CMK (cell line): ENCODE data around the gene ADGRL3.

Source experiments
- DNase-seq: peaks from one replicate; pipeline ENCODE4 v3.0.0-alpha.2; 2010; ENCODE audit warnings: low read depth

The ADGRL3 gene

DNA sequence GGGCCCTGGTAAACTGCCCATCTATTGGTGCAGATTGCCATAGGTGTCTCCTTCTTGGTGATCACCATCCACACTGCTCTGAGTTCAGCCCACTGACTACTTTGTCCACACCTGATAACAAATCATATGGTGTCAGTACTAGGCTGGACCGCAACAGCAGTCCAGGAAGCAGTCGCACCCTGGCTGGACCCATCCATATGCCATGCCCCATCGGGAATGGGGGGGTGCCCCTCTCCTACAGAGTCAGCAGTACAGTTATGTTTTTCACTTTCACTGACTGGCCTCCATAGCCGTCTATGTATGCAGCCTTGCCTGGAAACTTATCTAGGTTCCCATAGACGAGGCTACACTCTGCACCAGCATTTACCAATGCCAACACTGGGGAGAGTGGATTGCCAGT lies 226.1 kb downstream of the ADGRL3 start:
- no peak for DNase-seq

GRCh38 chr4:61427099-61427817 lies 227.1 kb downstream of the ADGRL3 start:
- DNase-seq, result no peak

DNA sequence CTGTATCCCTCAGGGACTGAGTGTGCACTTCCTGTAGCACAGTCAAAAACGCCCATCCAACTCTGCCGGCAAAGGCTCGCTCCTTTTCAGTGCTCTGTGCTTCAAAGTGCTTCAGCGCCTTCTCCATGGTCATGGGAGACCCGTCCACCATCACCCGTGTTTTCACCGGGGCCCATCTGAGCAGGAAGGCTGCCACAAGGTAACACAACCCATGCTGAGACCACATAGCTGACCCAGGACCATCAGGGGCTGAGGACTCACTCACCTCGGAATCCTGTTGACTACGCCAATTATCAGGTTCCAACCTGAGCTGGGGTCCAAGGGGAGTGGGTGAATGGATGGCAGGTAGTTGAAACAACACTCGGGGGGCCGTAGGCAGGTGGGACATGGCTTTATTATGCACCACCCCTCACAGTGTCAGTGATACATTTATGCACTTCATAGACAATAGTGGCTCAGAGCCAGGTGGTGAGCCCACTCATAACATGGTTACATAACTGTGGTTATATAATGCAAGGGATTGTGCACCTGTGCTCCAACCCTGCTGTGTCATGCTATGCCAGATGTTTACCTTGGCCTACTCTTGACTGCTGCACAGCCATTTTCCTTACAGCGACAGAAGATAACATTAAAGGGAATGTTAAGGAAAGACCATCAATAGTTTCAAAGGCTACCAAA lies 227.8 kb downstream of the ADGRL3 start:
- DNase-seq, result no peak

DNA sequence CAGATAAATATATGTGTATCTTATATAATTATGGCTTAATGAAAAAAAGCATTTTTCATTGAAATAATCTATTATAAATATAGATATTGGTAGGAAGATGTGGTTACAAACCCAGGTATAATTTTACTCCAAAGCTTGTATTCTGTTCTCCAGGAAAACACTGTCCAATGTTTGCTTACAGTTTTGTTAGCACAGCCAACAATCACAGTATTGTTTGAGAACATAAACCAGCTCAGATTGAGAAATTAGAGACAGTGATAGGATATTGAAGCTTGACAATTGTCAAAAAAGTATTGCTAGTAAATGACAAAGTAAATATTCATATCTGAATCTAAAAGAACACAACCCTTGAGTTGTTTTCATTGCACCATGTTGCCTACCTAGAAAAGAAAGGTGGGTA lies 228.8 kb downstream of the ADGRL3 start:
- DNase-seq, result no peak

DNA sequence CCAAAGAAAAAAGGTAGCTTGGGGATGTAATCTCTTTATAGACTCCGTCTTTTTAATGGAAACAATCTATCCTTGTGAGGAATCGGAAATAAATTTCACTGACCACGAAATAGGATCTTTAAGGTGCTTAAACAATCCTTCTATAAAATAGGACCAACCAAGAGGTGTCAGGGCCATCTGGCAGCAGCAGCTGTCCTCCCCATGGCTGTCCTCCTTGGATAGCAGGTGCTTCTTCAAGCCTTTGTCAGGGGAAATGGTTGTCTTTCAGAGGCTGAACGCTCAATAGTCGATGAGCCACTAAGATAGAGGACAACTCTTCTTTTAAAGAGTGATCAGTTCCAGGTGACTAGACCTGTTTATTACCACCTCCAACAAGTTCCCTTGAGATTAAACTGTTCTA lies 231.0 kb downstream of the ADGRL3 start:
- DNase-seq, result no peak

GRCh38 chr4:61437923-61438322 lies 237.8 kb downstream of the ADGRL3 start:
- DNase-seq, result no peak

GRCh38 chr4:61440321-61440720 lies 240.2 kb downstream of the ADGRL3 start:
- DNase-seq, result no peak

GRCh38 chr4:61442936-61443335 lies 242.8 kb downstream of the ADGRL3 start:
- DNase-seq, result no peak

DNA sequence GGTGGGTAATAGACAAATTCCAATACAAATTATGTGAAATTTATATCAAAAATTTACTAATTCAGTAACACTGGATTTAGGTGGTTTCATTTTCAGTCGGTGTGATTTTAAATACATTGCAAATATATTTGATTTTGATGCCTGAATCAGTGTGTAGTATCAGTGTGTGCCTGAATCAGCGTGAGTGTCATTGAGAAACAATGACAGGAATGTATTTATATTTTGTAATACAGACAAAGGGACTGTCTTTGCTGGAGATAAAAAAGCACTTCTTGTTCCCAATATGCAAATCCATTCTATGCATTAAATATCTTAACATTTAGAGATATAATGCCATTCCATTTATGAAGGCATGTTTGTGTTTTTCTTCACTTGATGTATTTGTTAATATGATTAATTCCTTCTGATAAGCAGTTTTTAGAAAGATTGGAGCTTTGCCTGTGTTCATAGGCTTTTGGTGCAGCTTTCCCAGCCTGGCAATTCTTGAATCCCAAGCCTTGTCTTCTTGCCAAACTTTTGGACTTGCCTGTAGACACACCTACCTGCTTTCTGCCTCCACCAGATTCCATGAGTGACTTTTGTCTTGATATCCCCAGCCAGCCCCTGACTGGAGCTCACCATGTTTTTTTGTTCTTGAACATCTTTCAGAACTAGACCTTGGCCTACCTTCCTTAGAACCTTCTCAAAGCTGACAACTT lies 243.8 kb downstream of the ADGRL3 start:
- DNase-seq, result no peak

GRCh38 chr4:61445374-61446063 lies 245.4 kb downstream of the ADGRL3 start:
- no peak for DNase-seq

DNA sequence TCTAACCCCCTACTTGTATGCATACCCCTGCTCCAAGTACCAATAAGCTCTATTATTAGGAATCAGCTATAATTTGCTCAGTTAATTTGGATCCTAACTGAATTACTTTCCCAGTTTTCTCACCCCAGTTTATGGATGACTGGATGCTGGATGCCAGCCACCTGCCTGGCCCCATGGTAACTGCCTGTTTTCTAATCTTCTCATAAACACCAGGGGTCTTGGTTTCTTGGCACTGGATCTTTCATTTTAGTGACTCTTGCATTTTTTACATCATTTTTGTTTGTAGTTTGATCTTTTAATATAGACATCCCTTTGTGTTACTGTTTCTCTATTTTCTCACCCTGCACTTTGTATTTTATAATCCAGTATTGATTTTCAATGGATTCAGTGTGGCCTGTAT lies 246.8 kb downstream of the ADGRL3 start:
- DNase-seq, result no peak

DNA sequence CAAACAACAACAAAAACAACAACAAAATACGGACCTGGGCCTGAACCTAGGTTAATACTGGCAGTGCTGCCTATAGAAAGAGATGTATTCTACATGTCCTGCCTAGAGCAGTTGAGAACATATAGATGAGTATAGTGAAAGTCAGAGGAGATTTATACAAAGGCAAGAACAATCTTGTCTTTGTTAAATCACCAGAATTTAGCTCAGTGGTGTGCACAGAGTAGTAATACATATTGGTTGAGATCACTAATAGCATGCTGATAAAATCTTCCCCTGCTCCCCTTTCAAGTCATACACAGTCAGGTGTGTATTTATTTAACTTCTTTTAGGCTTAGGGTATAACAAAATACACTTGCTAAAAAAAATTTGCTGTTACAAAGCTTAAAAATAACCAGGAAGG lies 247.8 kb downstream of the ADGRL3 start:
- DNase-seq, result no peak

- no peak for DNase-seq
Measured at GRCh38 chr4:61451935-61452334, 251.8 kb downstream of the ADGRL3 start.

- no peak for DNase-seq
Measured at GRCh38 chr4:61461956-61462355, 261.8 kb downstream of the ADGRL3 start.

DNA sequence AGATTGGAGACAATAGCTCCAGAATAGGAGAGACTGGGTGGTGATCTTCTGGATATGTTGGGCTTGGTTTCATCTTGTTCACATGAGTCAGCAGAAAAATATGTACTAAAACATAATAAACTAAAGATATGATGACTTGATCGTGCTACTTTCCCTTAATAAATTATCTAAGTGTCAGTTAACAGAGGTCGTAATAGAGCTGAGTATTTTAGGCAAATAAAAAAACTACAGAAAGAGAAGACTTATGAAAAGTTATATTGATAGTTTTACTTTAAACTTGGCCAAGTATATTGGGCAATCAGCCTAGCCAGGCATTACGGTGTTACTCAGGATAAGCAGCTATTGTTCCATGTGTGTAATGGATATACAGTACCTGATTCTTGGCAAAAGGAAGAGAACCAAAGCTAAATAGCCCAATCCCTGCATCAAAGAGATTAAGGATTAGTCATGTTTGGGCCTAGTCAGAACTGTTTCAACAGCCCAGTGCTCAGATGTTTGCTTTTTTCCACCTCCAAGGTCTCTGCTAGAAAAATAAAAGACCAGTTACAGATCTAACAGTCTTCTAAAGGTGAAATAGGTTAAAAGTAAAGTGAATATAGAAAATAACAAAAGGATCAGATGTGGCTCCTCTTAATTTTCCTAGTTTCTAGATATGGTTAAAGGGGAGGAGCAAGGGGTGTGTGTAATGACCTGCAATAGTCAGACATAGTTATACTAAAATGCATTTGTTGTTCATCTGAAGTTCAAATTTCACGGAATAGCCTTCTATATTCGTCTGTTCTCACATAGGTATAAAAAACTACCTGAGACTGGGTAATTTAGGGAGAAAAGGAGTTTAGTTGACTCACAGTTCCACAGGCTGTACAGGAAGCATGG lies 262.6 kb downstream of the ADGRL3 start:
- DNase-seq, result no peak

DNA sequence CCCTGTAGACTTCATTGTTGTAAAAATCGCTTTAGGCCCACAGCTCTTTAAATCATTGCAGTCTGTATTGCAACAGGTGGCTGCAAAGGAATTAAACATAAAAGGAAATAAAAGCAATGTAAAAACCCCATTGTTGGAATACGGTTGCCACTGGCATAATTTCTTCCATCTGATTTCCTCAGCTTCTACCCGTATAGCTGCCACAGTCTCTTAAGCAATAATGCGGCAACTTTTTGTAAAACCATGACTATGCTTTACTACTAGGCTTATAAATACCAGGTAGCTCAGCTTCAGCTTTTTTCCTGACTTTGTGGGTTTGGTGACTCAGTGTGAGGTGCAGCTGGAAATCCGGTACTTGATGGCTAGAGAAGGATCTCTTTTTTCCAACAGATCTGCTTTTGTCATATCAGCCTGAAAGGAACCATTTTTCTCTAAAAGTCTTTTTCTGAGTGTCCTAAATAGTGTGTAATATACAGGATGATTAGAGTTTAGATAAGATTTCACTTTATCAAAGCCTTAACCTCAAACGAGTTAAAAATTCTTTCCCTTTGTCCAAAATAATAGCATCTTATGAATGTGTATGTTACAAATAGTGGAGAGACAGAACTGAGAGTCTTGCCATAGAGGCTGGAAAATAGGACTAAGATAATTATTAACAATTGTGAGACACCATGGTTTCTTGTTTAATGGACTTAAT lies 268.0 kb downstream of the ADGRL3 start:
- DNase-seq, result no peak

- DNase-seq, result no peak
Measured at GRCh38 chr4:61473306-61473705, 273.2 kb downstream of the ADGRL3 start.

- DNase-seq, result no peak
Measured at GRCh38 chr4:61478340-61478739, 278.2 kb downstream of the ADGRL3 start.

DNA sequence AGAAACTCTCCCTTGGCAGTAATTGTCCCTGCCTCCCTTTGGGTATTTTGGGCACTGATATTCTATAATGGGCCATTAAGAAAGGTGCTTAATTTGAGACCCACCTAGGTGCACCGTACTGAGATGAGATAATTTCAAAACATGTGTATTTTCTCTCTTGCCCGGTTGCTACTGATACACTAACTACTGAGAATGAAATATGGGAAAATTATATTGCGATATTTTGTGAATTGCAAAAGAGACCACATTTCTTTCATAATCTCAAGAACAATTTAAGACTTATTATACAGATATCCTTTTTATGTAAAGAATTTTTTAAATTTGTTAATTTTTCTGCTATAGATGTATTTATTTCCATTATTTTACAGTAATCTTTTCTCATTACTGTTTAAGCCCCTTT lies 284.9 kb downstream of the ADGRL3 start:
- DNase-seq, result no peak

DNA sequence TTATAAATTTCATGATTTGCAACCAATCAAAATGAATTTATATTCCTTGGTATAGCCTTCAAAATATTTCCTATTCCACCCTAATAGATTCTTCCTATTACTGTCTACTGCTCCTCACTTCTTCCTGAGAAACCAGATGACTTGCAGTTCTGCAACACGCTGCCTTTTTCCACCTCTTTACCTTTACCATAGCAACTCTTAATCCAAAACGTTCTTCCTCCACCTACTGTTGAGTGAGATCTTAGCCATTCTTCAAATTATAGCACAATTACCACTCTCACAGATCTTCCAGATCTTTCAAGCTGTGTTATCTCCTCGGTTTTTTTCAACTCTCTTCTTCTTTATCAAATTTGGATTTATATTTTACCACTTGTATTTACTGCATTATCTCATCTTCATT lies 289.8 kb downstream of the ADGRL3 start:
- DNase-seq, result no peak

GRCh38 chr4:61493041-61493440 lies 292.9 kb downstream of the ADGRL3 start:
- DNase-seq, result no peak
